Measurements from ENCODE around the gene CLEC4M.

DNA sequence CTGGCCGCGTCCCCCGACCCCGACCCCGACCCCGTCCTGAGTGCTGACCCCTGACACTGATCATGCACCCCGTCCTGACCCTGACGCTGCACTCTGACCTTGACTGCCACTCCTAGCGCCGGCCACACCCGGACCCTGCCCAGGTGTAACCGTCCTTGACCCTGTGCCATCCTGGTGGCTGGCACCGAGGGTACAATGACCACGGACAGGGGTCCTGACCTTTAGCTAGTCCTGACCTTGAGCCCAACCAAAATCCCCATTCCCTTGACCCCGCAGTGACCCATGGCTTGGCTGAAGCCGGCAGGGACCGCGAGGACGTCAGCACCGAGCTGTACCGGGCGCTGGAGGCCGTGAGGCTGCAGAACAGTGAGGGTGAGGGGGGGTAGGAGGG, 25.9 kb downstream of the CLEC4M start:
- TF ChIP-seq, protein P1, sequence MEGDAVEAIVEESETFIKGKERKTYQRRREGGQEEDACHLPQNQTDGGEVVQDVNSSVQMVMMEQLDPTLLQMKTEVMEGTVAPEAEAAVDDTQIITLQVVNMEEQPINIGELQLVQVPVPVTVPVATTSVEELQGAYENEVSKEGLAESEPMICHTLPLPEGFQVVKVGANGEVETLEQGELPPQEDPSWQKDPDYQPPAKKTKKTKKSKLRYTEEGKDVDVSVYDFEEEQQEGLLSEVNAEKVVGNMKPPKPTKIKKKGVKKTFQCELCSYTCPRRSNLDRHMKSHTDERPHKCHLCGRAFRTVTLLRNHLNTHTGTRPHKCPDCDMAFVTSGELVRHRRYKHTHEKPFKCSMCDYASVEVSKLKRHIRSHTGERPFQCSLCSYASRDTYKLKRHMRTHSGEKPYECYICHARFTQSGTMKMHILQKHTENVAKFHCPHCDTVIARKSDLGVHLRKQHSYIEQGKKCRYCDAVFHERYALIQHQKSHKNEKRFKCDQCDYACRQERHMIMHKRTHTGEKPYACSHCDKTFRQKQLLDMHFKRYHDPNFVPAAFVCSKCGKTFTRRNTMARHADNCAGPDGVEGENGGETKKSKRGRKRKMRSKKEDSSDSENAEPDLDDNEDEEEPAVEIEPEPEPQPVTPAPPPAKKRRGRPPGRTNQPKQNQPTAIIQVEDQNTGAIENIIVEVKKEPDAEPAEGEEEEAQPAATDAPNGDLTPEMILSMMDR (conservative IDR thresholded peaks at IDR 0.05 in 1 of 2, IDR thresholded peaks at IDR 0.05 in 1 of 2; ENCODE audit: low read depth in 1 of 2, low read length in 2 of 2), result no peak
- TF ChIP-seq EZH2 (IDR thresholded peaks at IDR 0.05; ENCODE audit: low read length, missing control alignments), result no peak
